HUES48 (cell line): ENCODE measurements around the gene ANO2.
"Not testable (repeated sequence)": the region's sequence is repeated elsewhere in the genome, so short reads cannot be mapped to it uniquely, and the experiment has no call there.

Experiments
- H3K27ac ChIP-seq: one replicate; pipeline ENCODE4 v1.7.0; 2013; ENCODE audit warnings: low read depth, low read length, inconsistent platforms
- H3K27me3 ChIP-seq: 2 replicates; pipeline ENCODE4 v1.6.1; 2013; ENCODE audit warnings: mild to moderate bottlenecking, low read length; ENCODE audit not compliant: control insufficient read depth, insufficient read depth
- H3K36me3 ChIP-seq: 2 replicates; pipeline ENCODE4 v1.6.1; 2013; ENCODE audit warnings: low read length; ENCODE audit not compliant: control insufficient read depth, insufficient read depth
- H3K4me1 ChIP-seq: 2 replicates; pipeline ENCODE4 v1.6.1; 2013; ENCODE audit warnings: mild to moderate bottlenecking, low read length; ENCODE audit not compliant: control insufficient read depth, insufficient read depth
- H3K4me3 ChIP-seq: 2 replicates; pipeline ENCODE4 v1.5.1; 2013; ENCODE audit warnings: mild to moderate bottlenecking, low read depth, low read length
- H3K9ac ChIP-seq: 2 replicates; pipeline ENCODE4 v1.6.1; 2013; ENCODE audit warnings: mild to moderate bottlenecking, low read depth, low read length, moderate library complexity
- H3K9me3 ChIP-seq: 2 replicates; pipeline ENCODE4 v1.6.1; 2013; ENCODE audit warnings: low read length; ENCODE audit not compliant: control insufficient read depth, insufficient read depth

The ANO2 gene

DNA sequence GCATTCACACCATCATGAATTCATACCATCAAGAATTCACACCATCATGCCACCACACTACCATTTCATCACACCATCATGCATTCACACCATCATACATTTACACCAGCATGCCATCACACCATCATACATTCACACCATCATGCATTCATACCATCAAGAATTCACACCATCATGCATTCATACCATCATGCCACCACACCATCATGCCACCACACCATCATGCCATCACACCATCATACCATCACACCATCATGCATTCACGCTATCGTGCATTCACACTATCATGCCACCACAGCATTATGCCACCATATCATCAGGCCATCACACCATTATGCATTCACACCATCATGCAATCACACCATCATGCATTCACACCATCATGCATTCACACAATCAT, 79.7 kb downstream of the ANO2 start:
- Histone ChIP-seq H3K4me1 (no peaks in the 10 kb centered on the region), H3K36me3 (no peaks in the 10 kb centered on the region), H3K27me3 (no peaks in the 10 kb centered on the region), H3K9ac (no peak overlapping the region), H3K27ac (no peak overlapping the region), H3K9me3 (no peaks in the 10 kb centered on the region), H3K4me3 (no peak overlapping the region)

DNA sequence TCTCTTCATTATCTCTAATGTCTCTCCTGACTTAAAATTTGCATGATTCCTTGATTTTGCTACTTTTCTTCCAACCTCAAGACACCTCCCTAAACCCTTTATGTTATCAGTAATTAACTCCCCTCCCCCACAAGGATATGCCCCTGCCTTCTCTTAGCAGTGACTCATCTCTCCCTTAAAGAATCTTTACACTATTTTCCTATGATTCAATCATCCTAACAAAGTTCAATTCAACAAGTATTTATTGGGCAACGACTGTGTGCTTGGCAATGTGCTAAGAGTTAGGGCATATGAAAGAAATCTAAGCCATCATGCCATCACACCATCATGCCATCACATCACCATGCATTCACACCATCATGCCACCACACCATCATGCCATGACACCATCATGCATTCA, 80.1 kb downstream of the ANO2 start:
- Histone ChIP-seq H3K9me3 (no peaks in the 10 kb centered on the region), H3K27ac (no peak overlapping the region), H3K36me3 (no peaks in the 10 kb centered on the region), H3K4me1 (no peaks in the 10 kb centered on the region), H3K4me3 (no peak overlapping the region), H3K27me3 (no peaks in the 10 kb centered on the region), H3K9ac (no peak overlapping the region)

DNA sequence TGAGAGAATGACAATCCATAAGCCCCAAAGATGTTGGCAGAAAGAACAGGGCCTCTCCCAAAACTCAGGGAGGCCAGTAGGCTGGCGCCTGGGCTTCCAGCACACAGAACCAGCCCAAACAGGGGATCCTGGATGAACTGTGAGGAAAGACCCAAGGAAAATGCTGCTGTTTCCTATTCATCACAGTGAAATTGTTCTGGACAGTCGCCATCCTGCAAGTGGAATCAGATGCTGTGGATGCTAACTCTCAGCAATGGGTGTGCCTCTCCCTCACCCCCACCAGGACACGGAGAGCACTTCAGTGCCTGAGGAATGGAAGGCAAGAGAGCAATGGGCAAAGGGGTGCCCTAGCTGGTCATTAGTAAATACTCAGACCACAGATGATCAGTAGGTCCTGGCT, 80.8 kb downstream of the ANO2 start:
- Histone ChIP-seq H3K27me3 (no peaks in the 10 kb centered on the region), H3K9me3 (no peaks in the 10 kb centered on the region), H3K4me3 (no peak overlapping the region), H3K9ac (no peak overlapping the region), H3K4me1 (no peaks in the 10 kb centered on the region), H3K27ac (no peak overlapping the region), H3K36me3 (no peaks in the 10 kb centered on the region)

DNA sequence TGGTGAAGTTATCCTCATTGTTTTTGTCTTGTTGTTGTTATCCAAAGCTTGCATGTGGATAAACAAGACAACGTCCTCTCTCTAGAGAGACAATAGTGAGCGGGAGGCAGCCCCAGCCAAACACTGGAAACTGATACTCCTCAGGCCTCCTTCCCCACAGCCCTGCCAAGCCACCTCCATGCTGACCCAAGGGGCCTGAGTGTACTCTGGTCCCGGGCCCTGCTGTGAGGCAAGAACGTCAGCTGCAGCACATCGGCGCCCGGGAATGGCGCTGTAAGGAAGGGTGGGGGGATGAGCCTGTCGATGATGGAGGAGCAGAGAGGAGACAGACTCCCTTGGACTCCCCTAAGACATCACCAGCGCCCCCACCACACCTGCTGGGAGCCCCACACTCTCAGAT, 83.6 kb downstream of the ANO2 start:
- Histone ChIP-seq H3K27ac (no peak overlapping the region), H3K4me1 (peaks cover 10% of the 10 kb centered on the region), H3K4me3 (no peak overlapping the region), H3K36me3 (no peaks in the 10 kb centered on the region), H3K9me3 (no peaks in the 10 kb centered on the region), H3K27me3 (peaks cover 5% of the 10 kb centered on the region), H3K9ac (no peak overlapping the region)

DNA sequence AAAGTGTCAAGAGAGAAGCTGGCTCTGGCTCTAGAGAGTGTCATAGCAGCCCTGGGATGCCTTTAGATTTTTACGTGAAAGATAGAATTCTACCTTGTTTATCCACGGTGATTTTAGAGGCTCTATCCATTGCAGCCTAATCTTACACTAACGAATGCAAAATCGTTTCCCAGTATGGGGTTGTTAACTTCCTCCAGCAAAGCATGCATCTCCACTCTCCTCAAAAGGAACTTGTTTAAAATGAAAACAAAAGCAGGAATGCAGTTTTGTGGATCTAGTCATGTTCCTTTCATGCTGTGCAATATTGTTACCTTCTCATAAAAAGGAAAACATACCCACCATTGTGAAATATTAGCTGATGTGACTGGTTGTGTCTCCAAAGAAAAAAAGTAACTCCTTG, 88.4 kb downstream of the ANO2 start:
- peaks cover 17% of the 10 kb centered on the region for H3K4me1 ChIP-seq
- peak overlapping the region; percentile 66 for H3K27ac ChIP-seq
- H3K4me3 ChIP-seq: peak overlapping the region; percentile 32
- no peaks in the 10 kb centered on the region for H3K36me3 ChIP-seq
- no peak overlapping the region for H3K9ac ChIP-seq
- H3K27me3 ChIP-seq: peaks cover 23% of the 10 kb centered on the region
- no peaks in the 10 kb centered on the region for H3K9me3 ChIP-seq

DNA sequence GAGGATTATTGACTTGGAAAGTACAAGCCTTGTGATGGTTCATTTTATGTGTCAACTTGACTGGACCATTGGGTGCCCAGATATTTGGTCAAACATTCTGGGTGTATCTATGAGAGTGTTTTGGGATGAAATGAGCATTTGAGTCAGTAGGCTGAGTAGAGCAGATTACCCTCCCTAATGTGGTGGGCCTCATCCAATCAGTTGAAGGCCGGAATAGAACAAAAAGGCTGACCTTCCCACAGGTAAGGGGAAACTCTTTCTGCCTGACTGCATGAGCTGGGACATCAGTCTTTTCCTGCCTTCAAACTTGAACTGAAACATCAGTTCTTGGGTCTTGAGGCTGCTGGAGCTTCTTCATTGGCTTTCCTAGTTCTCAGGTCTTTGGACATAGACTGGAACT, 98.1 kb downstream of the ANO2 start:
- Histone ChIP-seq H3K4me3 (no peak overlapping the region), H3K9me3 (no peaks in the 10 kb centered on the region), H3K4me1 (no peaks in the 10 kb centered on the region), H3K36me3 (no peaks in the 10 kb centered on the region), H3K9ac (no peak overlapping the region), H3K27me3 (no peaks in the 10 kb centered on the region), H3K27ac (no peak overlapping the region)

DNA sequence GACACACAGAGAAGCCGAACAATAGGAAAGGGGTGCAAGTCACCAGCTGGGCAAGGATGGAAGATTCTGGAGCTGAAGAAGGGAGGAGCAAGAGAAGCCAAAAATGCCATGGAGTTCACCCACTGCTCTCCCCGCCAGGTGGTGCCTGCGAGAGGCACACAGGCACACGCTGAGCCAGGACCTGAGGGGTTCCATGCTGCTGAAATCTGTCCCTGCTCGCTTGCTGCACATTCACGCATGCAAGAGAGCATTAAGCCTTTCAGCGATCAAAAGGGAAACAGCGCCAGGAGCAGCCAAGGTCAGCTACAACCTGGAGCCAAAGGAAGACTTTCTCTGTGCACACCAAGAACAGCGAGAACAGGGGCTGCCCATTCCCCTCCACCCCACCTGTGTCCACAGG, 104.1 kb downstream of the ANO2 start:
- no peaks in the 10 kb centered on the region for H3K27me3 ChIP-seq
- no peak overlapping the region for H3K4me3 ChIP-seq
- no peaks in the 10 kb centered on the region for H3K36me3 ChIP-seq
- no peaks in the 10 kb centered on the region for H3K9me3 ChIP-seq
- no peaks in the 10 kb centered on the region for H3K4me1 ChIP-seq
- H3K9ac ChIP-seq: no peak overlapping the region
- H3K27ac ChIP-seq: no peak overlapping the region

DNA sequence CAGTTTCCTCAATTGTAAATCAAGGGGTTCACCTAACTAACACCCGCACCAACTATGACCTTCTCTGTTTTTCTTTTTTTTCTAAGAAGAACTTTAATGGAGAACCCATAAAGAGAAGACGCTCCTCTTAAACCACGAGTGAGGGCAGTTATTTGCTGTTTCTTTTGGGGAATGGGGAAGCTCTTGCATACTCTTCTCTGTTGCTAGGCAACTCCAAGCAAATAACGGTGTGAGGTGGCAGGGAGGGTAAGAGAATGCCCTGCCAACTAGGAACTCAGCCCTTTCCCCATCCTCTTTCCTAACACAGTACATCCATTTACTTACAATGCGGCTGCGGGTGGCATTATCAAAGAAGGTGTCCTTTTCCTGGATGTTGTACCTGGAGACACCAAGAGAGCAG, 114.9 kb downstream of the ANO2 start:
- no peak overlapping the region for H3K27ac ChIP-seq
- H3K4me3 ChIP-seq: no peak overlapping the region
- H3K27me3 ChIP-seq: no peaks in the 10 kb centered on the region

DNA sequence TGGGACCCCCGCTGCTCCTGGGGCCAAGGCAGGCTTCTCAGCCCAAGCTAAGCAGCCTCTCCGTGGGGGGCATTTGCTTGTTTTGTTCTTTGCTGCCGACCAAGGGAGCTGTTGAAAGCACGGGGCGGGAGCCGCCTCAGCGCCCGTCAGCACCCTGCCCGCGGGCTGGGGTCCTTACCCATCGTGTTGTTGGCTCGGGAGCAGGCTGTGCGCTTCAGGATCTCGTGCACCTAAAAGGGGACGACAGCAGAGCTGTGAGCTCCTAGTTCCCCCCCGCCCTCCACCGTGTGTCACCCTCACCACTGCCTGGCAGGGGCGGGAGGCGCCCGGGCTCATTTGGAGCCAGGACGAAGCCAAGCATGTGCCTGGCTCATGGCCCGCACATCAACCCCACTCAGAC, 117.5 kb downstream of the ANO2 start:
- Histone ChIP-seq H3K9me3 (peaks cover 13% of the 10 kb centered on the region; the same call in 1 of the 2 replicates), H3K27ac (no peak overlapping the region), H3K36me3 (no peaks in the 10 kb centered on the region), H3K4me1 (peaks cover 23% of the 10 kb centered on the region), H3K9ac (no peak overlapping the region), H3K27me3 (no peaks in the 10 kb centered on the region), H3K4me3 (no peak overlapping the region)

More for the DNA sequence above, 114.9 kb downstream of the ANO2 start:
- Histone ChIP-seq H3K9me3 (no peaks in the 10 kb centered on the region), H3K9ac (no peak overlapping the region), H3K4me1 (peaks cover 23% of the 10 kb centered on the region), H3K36me3 (no peaks in the 10 kb centered on the region)

DNA sequence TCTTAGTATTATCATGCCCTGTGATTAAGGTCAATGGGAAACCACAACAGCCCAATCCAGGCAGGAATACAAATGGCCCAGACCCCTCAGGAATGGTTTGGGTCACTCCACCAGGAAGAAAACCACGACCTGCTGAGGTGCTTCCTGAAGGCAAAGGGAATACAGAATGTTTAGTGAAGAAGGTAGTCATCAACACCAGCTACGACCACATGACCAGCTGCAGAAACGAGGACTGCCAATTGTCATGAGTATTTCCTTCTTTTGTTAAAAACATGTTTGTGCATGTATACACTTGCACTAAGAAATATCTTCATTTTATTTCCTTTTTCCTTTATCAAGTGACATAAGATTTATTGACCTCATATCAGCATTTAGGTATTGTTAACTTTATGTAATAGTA, 119.3 kb downstream of the ANO2 start:
- Histone ChIP-seq H3K9me3 (peaks cover 15% of the 10 kb centered on the region; the same call in 1 of the 2 replicates), H3K4me1 (peaks cover 23% of the 10 kb centered on the region)
- not testable (repeated sequence) for H3K27me3 ChIP-seq, H3K9ac ChIP-seq, H3K4me3 ChIP-seq, H3K27ac ChIP-seq, H3K36me3 ChIP-seq

DNA sequence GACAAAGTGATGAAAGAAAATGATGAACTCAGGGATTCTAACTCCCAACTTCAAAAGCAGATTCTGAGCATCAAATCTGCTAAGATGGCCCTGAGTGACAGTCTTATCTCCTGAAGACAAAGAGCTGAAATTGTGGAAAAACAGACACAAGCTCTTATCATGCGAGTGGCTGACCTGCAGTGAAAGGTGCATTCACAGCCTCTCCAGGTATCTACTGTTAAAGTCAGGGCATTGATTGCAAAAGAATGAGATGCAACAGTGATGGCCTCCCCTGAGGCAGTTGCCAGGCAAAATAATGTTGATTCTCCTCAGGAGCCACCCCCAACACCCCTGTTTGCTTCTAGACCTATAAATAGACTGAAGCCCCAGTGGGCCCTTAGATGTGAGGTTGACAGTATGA, 126.2 kb downstream of the ANO2 start:
- H3K9me3 ChIP-seq: peaks cover 19% of the 10 kb centered on the region; the same call in 1 of the 2 replicates
- H3K36me3 ChIP-seq, H3K4me3 ChIP-seq, H3K9ac ChIP-seq, H3K4me1 ChIP-seq, H3K27me3 ChIP-seq: not testable (repeated sequence)
- peak overlapping the region; percentile 27 for H3K27ac ChIP-seq

DNA sequence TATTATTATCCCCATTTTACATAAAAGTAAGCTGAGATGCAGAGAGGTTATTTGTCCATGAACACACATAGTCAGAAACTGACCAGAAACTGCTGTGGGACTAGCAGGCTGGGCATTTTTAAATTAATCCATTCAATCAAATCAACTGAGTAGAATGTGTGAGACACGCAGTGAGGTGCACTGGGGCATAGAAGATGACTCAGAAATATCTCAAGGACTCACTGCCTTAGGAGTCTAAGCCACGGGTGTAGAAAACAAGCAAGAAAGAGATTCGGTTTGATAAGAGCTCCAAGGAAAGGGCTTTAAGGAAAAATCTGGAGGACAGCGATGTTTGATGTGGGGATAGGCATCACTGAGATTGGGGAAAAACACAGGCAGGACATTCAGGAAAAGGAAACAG, 127.8 kb downstream of the ANO2 start:
- Histone ChIP-seq H3K9ac (no peak overlapping the region), H3K4me1 (no peaks in the 10 kb centered on the region), H3K4me3 (no peak overlapping the region), H3K27ac (no peak overlapping the region), H3K27me3 (no peaks in the 10 kb centered on the region), H3K9me3 (peaks cover 5% of the 10 kb centered on the region; the same call in 1 of the 2 replicates), H3K36me3 (no peaks in the 10 kb centered on the region)
